HCT116 (cell line): ENCODE results near the gene RASGRF1. TPM values are rescaled to one million over a fixed set of nuclear protein-coding genes. Genes with fewer than 3 reads are reported as not detected.

Experiments used
- ATAC-seq: fragments of 200-7000 bp; cut with Tn5 transposase; 2 replicates; pipeline ENCODE4 v1.9.1; 2020; ENCODE audit warnings: mild to moderate bottlenecking, moderate library complexity
- BruUV-seq: library from RNA; stranded (reverse); fragments of 400-500 nt; replicated peaks from 2 replicates; lab custom pipeline; 2021; lab: Mats Ljungman, UMichigan
- CTCF ChIA-PET: fragments of 300-600 bp; sonication (Branson Sonifier 250); formaldehyde crosslinking; loops from one replicate; lab custom pipeline; 2021; ENCODE audit warnings: antibody characterized with exemption; lab: Charles Lee
- POLR2A ChIA-PET: fragments of 300-600, 350-600 bp; sonication (Branson Sonifier 250); formaldehyde crosslinking; loops from one replicate; lab custom pipeline; 2021; ENCODE audit warnings: antibody characterized with exemption; lab: Charles Lee
- RAD21 ChIA-PET, 2 experiments: fragments of 300-600 bp; sonication (Branson Sonifier 250); formaldehyde crosslinking; loops; one replicate each; lab custom pipeline; 2023; ENCODE audit warnings: low total read pairs in 2 of 2; ENCODE audit not compliant: uncharacterized antibody in 2 of 2, unreplicated experiment in 2 of 2, low non-redundant PET in 1 of 2; lab: Charles Lee
- DNase-seq: peaks from one replicate; pipeline ENCODE4 v3.0.0-alpha.2; 2010; ENCODE audit warnings: low read depth, low spot score
- H2AFZ ChIP-seq: fragments of 200-600 bp; shearing (Covaris generic), sonication (generic); 2 replicates; pipeline ENCODE4 v1.6.1; 2017; ENCODE audit warnings: low read depth, mixed run types, mixed read lengths, antibody characterized with exemption, low read length; ENCODE audit not compliant: poor library complexity, severe bottlenecking
- H3K27ac ChIP-seq: 2 replicates; pipeline ENCODE4 v1.5.1; 2012; ENCODE audit warnings: low read depth, low read length
- H3K27me3 ChIP-seq: fragments of 200-600 bp; sonication (generic); 2 replicates; pipeline ENCODE4 v1.6.1; 2016; ENCODE audit warnings: mixed run types, low read length, mixed read lengths; ENCODE audit not compliant: insufficient read depth
- H3K36me3 ChIP-seq, 2 experiments: fragments of 200-500 bp in 1 of 2; fragments of 200-600 bp in 1 of 2; sonication (Bioruptor generic) in 1 of 2; sonication (generic) in 1 of 2; 2 replicates each; pipeline versions ENCODE4 v1.5.1 to v1.6.1; 2014 to 2016; ENCODE audit warnings: low read length in 2 of 2, inconsistent platforms in 1 of 2, mixed read lengths in 1 of 2, mixed run types in 1 of 2; ENCODE audit not compliant: insufficient read depth in 2 of 2, control insufficient read depth in 1 of 2
- H3K4me1 ChIP-seq, 2 experiments: fragments of 200-600 bp in 1 of 2; sonication (generic) in 1 of 2; 2 replicates each; pipeline versions ENCODE4 v1.5.1 to v1.6.1; 2012 to 2017; ENCODE audit warnings: low read length in 2 of 2, inconsistent platforms in 1 of 2, mild to moderate bottlenecking in 1 of 2, mixed read lengths in 1 of 2, mixed run types in 1 of 2, moderate library complexity in 1 of 2; ENCODE audit not compliant: insufficient read depth in 2 of 2, control insufficient read depth in 1 of 2
- H3K4me2 ChIP-seq: fragments of 200-600 bp; sonication (generic); 2 replicates; pipeline ENCODE4 v1.6.1; 2017; ENCODE audit warnings: mixed run types, low read length, mixed read lengths
- H3K4me3 ChIP-seq, 2 experiments: fragments of 200-600 bp in 1 of 2; sonication (generic) in 1 of 2; replicated peaks in 1 of 2; 2 replicates each; pipeline ENCODE4 v1.5.1; 2011 to 2016; ENCODE audit warnings: low read length in 2 of 2, control low read depth in 1 of 2, low read depth in 1 of 2, mild to moderate bottlenecking in 1 of 2, mixed read lengths in 1 of 2, mixed run types in 1 of 2
- H3K79me2 ChIP-seq: fragments of 200-600 bp; sonication (generic); 2 replicates; pipeline ENCODE4 v1.6.1; 2017; ENCODE audit warnings: mild to moderate bottlenecking, mixed run types, low read length, moderate library complexity, mixed read lengths; ENCODE audit not compliant: insufficient read depth
- H3K9ac ChIP-seq: fragments of 200-600 bp; sonication (generic); 2 replicates; pipeline ENCODE4 v1.6.1; 2016; ENCODE audit warnings: low read length, mixed read lengths
- H3K9me2 ChIP-seq: fragments of 200-600 bp; sonication (generic), shearing (Covaris generic); 2 replicates; pipeline ENCODE4 v1.6.1; 2017; ENCODE audit warnings: mixed run types, mild to moderate bottlenecking, moderate library complexity; ENCODE audit not compliant: insufficient read depth
- H3K9me3 ChIP-seq, 2 experiments: fragments of 200-500 bp in 1 of 2; fragments of 200-600 bp in 1 of 2; sonication (Bioruptor generic) in 1 of 2; sonication (generic) in 1 of 2; 2 replicates each; pipeline ENCODE4 v1.6.1; 2014 to 2017; ENCODE audit warnings: low read length in 2 of 2, mixed read lengths in 2 of 2, inconsistent platforms in 1 of 2, low read depth in 1 of 2, mild to moderate bottlenecking in 1 of 2, mixed run types in 1 of 2, moderate library complexity in 1 of 2; ENCODE audit not compliant: control insufficient read depth in 1 of 2, insufficient read depth in 1 of 2
- H4K20me1 ChIP-seq: fragments of 200-600 bp; sonication (generic), shearing (Covaris generic); 2 replicates; pipeline ENCODE4 v1.6.1; 2017; ENCODE audit warnings: mixed run types, mild to moderate bottlenecking, moderate library complexity; ENCODE audit not compliant: insufficient read depth
- ELF1 ChIP-seq: IDR thresholded peaks from 2 replicates; pipeline ENCODE4 v1.6.1; 2012; ENCODE audit warnings: low read depth, borderline replicate concordance
- POLR2AphosphoS5 ChIP-seq: IDR thresholded peaks from 2 replicates; pipeline ENCODE4 v1.6.1; 2011; ENCODE audit warnings: mild to moderate bottlenecking, low read depth, low read length, moderate library complexity
- SP1 ChIP-seq: IDR thresholded peaks from 2 replicates; pipeline ENCODE4 v1.6.1; 2012; ENCODE audit warnings: low read depth
- intact Hi-C: fragments of 100-400 bp; cut with micrococcal nuclease; formaldehyde crosslinking; loops from 2 replicates; pipeline ENCODE4 v1.10.0; 2022
- total RNA-seq: library from RNA; stranded (reverse); gene quantifications from one replicate; pipeline ENCODE4 v1.2.1, GENCODE V29; 2021; ENCODE audit not compliant: unreplicated experiment
- TF ChIP-seq, protein P1 (sequence below), 3 experiments: fragments of 200-600 bp in 1 of 3; sonication (generic) in 1 of 3; IDR thresholded peaks in 2 of 3; conservative IDR thresholded peaks in 1 of 3; 2 replicates each; pipeline ENCODE4 v1.5.1; 2012 to 2017; ENCODE audit warnings: low read depth in 2 of 3, low read length in 2 of 3, antibody characterized with exemption in 1 of 3, borderline replicate concordance in 1 of 3, control low read depth in 1 of 3, mild to moderate bottlenecking in 1 of 3, mixed read lengths in 1 of 3, mixed run types in 1 of 3, moderate library complexity in 1 of 3; ENCODE audit not compliant: insufficient read depth in 1 of 3
- TF ChIP-seq, protein P2 (sequence below): IDR thresholded peaks from 2 replicates; pipeline ENCODE4 v1.6.1; 2012; ENCODE audit warnings: low read depth

RASGRF1 gene
- total RNA-seq, 1 experiment from 2014 or later: 2.4 TPM

DNA sequence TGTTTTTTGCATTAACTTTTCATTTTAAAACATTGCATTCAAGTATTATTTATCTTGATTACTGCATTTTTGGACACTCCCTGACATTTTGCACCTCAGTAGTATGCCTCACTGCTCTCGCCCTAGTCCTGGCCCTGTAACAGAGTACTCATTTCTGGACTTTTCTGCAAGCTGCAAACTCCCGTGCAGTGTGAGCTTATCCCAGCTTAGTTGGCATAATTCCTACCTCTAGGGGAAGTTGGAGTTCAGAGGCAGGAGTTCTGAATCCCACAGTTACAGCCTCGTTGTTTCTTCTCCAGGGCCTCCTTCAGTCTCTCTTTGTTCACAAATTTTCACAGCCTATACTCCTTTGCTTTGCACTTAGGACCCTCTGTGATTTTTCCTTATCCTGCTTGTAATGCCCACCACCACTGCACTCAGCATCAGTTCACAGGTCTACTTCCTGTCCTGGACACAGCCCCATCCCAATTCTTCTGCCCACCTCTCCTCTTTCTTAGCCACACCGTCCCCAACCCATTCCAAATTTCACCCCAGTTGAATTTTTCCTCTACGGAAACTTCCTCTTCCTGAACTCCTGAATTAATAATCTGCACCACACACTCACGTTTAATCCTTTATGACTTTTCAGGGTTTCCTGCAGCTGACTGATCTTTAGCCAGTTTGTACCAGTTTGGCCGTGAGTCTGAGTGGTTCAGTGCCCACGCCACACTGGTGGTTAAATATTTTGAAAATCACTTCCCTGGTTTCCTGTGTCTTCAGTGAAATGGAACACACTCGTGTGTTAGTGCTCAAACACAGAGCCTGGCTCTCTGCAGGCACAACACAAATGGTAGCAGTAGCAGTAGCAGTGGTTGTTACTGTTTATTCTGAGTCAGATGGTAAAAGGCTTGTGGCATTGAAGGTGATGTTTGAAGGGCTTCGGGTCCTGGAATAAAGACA, 139.4 kb downstream of the RASGRF1 start:
- POLR2A ChIA-PET: interaction anchor here (0.6 kb wide), 1 partner anchor 56 kb away, joined by 5 read pairs; no protein-coding TSS in a partner anchor
- Histone ChIP-seq H3K4me2 (peak overlapping the region; percentile 41), H4K20me1 (no peaks in the 10 kb centered on the region), H3K9me3 (no peaks in the 10 kb centered on the region), H3K27me3 (no peaks in the 10 kb centered on the region), H3K27ac (no peak overlapping the region), H2AFZ (peak overlapping the region; percentile 70), H3K4me3 (0 out of 4 replicates have a peak overlapping the region, but pooled peaks of 1 of the 2 experiments have one; percentile 1)
- DNase-seq: no peak
- BruUV-seq: no TSS peak
- CTCF ChIA-PET: interaction anchor here (1.0 kb wide), 1 partner anchor 28 kb away, joined by 3 read pairs; no protein-coding TSS in a partner anchor
- peak; percentile 81 for ATAC-seq
- TF ChIP-seq, protein P1, sequence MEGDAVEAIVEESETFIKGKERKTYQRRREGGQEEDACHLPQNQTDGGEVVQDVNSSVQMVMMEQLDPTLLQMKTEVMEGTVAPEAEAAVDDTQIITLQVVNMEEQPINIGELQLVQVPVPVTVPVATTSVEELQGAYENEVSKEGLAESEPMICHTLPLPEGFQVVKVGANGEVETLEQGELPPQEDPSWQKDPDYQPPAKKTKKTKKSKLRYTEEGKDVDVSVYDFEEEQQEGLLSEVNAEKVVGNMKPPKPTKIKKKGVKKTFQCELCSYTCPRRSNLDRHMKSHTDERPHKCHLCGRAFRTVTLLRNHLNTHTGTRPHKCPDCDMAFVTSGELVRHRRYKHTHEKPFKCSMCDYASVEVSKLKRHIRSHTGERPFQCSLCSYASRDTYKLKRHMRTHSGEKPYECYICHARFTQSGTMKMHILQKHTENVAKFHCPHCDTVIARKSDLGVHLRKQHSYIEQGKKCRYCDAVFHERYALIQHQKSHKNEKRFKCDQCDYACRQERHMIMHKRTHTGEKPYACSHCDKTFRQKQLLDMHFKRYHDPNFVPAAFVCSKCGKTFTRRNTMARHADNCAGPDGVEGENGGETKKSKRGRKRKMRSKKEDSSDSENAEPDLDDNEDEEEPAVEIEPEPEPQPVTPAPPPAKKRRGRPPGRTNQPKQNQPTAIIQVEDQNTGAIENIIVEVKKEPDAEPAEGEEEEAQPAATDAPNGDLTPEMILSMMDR (IDR thresholded peaks at IDR 0.05 in 2 of 3, conservative IDR thresholded peaks at IDR 0.05 in 1 of 3; ENCODE audit: borderline replicate concordance in 1 of 3, insufficient read depth in 1 of 3, low read depth in 2 of 3, low read length in 2 of 3): peak in 2 of 3 experiments; percentile 42; a peak in 3 of 6 replicates
- TF ChIP-seq SP1: 0 out of 2 replicates have a peak, but pooled peaks have one; percentile 7
- TF ChIP-seq ELF1: no peak
- TF ChIP-seq, protein P2, sequence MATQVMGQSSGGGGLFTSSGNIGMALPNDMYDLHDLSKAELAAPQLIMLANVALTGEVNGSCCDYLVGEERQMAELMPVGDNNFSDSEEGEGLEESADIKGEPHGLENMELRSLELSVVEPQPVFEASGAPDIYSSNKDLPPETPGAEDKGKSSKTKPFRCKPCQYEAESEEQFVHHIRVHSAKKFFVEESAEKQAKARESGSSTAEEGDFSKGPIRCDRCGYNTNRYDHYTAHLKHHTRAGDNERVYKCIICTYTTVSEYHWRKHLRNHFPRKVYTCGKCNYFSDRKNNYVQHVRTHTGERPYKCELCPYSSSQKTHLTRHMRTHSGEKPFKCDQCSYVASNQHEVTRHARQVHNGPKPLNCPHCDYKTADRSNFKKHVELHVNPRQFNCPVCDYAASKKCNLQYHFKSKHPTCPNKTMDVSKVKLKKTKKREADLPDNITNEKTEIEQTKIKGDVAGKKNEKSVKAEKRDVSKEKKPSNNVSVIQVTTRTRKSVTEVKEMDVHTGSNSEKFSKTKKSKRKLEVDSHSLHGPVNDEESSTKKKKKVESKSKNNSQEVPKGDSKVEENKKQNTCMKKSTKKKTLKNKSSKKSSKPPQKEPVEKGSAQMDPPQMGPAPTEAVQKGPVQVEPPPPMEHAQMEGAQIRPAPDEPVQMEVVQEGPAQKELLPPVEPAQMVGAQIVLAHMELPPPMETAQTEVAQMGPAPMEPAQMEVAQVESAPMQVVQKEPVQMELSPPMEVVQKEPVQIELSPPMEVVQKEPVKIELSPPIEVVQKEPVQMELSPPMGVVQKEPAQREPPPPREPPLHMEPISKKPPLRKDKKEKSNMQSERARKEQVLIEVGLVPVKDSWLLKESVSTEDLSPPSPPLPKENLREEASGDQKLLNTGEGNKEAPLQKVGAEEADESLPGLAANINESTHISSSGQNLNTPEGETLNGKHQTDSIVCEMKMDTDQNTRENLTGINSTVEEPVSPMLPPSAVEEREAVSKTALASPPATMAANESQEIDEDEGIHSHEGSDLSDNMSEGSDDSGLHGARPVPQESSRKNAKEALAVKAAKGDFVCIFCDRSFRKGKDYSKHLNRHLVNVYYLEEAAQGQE: no peak
- no peak for TF ChIP-seq POLR2AphosphoS5
- TF ChIP-seq, all 23 proteins: peak for 2
- RAD21 ChIA-PET: no interaction called here
- 0 out of 2 replicates have a peak overlapping the region, but pooled peaks have one; percentile 0 for H3K9ac ChIP-seq
- H3K9me2 ChIP-seq: no peaks in the 10 kb centered on the region
- no peaks in the 10 kb centered on the region for H3K79me2 ChIP-seq
- intact Hi-C loops: no loop called here
- no peaks in the 10 kb centered on the region for H3K36me3 ChIP-seq
- peaks cover 12 to 31% of the 10 kb centered on the region in 2 experiments; a peak in 3 of 4 replicates for H3K4me1 ChIP-seq
